Nephron (organoid): Measurements from ENCODE around the gene ATP6AP2.

Source experiments
- H3K27ac Mint-ChIP-seq, 3 experiments: 2 replicates each; pipeline ENCODE4 v1.8.0; 2020; ENCODE audit warnings: mixed read lengths in 3 of 3, mild to moderate bottlenecking in 2 of 3, moderate library complexity in 1 of 3
- H3K27me3 Mint-ChIP-seq: 2 replicates; pipeline ENCODE4 v1.8.0; 2021; ENCODE audit warnings: low read depth, mild to moderate bottlenecking, moderate library complexity, mixed read lengths
- H3K36me3 Mint-ChIP-seq: 2 replicates; pipeline ENCODE4 v1.8.0; 2020; ENCODE audit warnings: low read depth, mixed read lengths
- H3K4me1 Mint-ChIP-seq: 2 replicates; pipeline ENCODE4 v1.8.0; 2020; ENCODE audit warnings: mixed read lengths
- H3K4me3 Mint-ChIP-seq, 3 experiments: 2 replicates each; pipeline ENCODE4 v1.8.0; 2020; ENCODE audit warnings: mild to moderate bottlenecking in 3 of 3, mixed read lengths in 3 of 3, moderate library complexity in 2 of 3
- H3K9me3 Mint-ChIP-seq: 2 replicates; pipeline ENCODE4 v1.8.0; 2020; ENCODE audit warnings: mixed read lengths
- TF ChIP-seq, protein P1 (sequence below), 3 experiments: fragments of 200-600 bp; sonication (generic); IDR thresholded peaks; one replicate each; pipeline ENCODE4 v1.5.0; 2021; ENCODE audit warnings: antibody characterized with exemption in 3 of 3; ENCODE audit not compliant: unreplicated experiment in 3 of 3

The ATP6AP2 gene

DNA sequence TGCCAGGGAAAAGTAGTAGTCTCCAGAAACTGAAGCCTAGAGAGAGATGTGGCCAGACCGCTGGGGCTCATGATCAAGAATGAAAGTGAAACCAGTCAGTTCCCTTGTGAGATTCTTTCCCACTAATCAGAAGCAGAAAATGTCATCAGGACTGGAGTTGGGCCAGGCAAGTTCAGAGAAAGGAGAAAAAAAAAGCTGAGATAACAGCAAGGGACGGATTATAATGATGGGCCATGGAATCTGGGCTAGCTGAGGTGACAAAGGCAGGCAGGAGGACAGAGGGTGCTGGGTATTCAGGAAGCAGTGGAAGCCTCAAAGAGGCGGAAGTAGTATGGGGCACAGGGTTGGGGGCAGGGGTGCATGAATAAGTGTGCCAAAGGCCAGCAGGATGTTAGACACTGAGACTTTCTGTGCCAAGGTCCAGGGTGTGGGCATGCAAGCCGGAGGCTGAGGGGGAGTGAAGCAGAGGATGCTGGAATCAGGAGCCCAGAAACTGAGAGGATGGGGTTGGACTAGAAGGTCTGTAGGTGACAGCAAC, 64.1 kb downstream of the ATP6AP2 start:
- peak overlapping the region; percentile 75 to 87 (median 86) for H3K4me3 Mint-ChIP-seq
- peaks cover 13% of the 10 kb centered on the region for H3K36me3 Mint-ChIP-seq
- TF ChIP-seq, protein P1, sequence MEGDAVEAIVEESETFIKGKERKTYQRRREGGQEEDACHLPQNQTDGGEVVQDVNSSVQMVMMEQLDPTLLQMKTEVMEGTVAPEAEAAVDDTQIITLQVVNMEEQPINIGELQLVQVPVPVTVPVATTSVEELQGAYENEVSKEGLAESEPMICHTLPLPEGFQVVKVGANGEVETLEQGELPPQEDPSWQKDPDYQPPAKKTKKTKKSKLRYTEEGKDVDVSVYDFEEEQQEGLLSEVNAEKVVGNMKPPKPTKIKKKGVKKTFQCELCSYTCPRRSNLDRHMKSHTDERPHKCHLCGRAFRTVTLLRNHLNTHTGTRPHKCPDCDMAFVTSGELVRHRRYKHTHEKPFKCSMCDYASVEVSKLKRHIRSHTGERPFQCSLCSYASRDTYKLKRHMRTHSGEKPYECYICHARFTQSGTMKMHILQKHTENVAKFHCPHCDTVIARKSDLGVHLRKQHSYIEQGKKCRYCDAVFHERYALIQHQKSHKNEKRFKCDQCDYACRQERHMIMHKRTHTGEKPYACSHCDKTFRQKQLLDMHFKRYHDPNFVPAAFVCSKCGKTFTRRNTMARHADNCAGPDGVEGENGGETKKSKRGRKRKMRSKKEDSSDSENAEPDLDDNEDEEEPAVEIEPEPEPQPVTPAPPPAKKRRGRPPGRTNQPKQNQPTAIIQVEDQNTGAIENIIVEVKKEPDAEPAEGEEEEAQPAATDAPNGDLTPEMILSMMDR (IDR thresholded peaks at IDR 0.05; ENCODE audit: unreplicated experiment in 3 of 3) = no peak
- peak overlapping the region; percentile 34 to 91 (median 59) for H3K27ac Mint-ChIP-seq
- no peaks in the 10 kb centered on the region for H3K27me3 Mint-ChIP-seq
- peaks cover 3% of the 10 kb centered on the region for H3K9me3 Mint-ChIP-seq
- peaks cover 23% of the 10 kb centered on the region for H3K4me1 Mint-ChIP-seq

DNA sequence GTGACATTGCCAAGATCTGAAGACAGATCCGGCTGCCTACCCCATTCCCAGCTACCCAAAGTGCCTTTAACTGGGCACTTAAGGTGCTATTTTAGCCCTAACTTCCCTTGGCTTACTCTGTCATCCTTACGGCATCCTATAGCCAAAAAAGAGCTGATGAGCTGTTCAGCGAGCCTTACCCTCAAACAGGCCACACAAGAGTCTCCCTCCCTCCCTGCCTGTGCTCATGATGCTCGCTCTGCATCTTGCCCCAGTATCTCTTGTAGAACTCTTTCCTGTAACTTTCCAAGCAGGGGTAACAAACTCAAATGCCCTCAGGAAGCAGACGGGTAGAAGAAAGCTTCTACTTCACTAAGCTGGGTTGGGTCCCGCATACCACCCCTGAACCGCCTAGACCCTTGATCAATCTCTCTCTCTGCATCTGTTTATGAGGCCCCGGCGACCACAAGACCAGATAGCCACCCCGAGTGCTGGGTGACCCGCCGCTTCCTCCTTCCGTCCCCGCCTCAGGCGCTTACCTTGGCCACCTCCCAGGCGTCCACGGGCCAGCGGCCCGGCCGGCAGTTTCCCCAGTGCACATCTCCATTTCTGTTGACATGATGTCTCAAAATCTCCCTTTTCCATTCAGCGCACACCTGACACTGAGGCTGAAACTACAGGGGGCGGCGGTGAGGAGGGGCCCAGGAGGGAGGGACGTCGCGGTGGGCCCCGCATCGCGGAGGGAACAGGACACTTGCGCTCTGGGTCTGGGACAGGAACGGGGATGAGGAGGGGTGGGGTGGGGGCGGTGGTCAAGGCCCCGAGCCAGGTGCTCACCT, 65.9 kb downstream of the ATP6AP2 start:
- Mint-ChIP-seq H3K27ac (peak overlapping the region; percentile 76 to 89 (median 78)), H3K36me3 (peaks cover 13% of the 10 kb centered on the region), H3K4me3 (peak overlapping the region; percentile 94 to 97 (median 95))

DNA sequence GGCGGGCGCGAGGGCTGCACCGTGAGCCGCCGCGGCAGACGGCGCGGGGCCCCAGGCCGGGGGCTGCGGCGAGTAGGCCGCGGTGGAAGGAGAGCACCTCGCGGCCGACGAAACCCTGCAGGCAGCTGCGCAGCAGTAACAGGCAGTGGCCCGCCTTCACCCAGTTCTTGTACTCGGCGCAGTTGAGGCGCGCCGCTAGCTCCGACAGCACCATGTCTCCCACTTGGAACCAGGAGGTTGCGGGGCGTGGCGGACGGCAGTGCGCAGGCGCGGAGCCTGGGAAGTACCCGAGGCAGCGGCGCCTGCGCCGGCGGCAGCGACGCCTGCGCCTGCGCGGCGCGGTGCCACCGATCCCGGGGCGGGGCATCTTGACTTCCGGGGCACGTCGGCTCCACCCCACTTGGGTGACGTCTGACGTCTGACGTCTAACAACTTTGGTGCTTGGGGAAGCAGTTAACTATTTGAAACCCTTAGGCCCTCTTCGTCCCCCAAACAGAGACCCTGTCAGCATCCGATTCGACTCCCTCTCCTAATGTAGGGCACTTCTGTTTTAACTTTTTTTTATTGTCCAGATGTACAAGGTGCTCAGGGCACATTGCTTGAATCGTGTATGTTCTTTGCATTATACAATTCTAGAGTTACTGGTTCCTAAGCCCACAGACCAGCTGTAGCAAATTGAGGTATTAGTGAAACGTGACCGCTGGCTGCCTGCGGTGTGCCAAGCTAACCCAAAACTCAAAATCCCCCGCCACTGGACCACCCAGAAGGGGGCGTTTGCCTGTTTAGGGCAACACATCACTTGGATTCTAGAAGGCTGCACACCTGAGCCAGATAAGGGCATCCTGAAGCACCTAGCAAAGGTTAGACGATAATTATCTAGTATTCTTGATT, 66.8 kb downstream of the ATP6AP2 start, which contains the start of gene CXorf38:
TSS of gene CXorf38 (minus strand) at position 255 of the 891 bp plus-strand sequence. CDS start at position 214, 41 bp downstream.
- H3K4me1 Mint-ChIP-seq = peaks cover 23% of the 10 kb centered on the region
- TF ChIP-seq, protein P1 (IDR thresholded peaks at IDR 0.05; ENCODE audit: unreplicated experiment in 3 of 3) = no peak
- H3K27ac Mint-ChIP-seq = peak within 1 kb of the TSS; percentile 76 to 89 (median 86)
- no peaks in the 10 kb centered on the region for H3K27me3 Mint-ChIP-seq
- peak within 1 kb of the TSS; percentile 94 to 97 (median 95) for H3K4me3 Mint-ChIP-seq
- H3K36me3 Mint-ChIP-seq = peaks cover 6% of the 10 kb centered on the region
- H3K9me3 Mint-ChIP-seq = peaks cover 3% of the 10 kb centered on the region

More for the DNA sequence above, 65.9 kb downstream of the ATP6AP2 start:
- Mint-ChIP-seq H3K9me3 (peaks cover 3% of the 10 kb centered on the region), H3K27me3 (no peaks in the 10 kb centered on the region), H3K4me1 (peaks cover 23% of the 10 kb centered on the region)
- TF ChIP-seq, protein P1 (IDR thresholded peaks at IDR 0.05; ENCODE audit: unreplicated experiment in 3 of 3) = no peak

DNA sequence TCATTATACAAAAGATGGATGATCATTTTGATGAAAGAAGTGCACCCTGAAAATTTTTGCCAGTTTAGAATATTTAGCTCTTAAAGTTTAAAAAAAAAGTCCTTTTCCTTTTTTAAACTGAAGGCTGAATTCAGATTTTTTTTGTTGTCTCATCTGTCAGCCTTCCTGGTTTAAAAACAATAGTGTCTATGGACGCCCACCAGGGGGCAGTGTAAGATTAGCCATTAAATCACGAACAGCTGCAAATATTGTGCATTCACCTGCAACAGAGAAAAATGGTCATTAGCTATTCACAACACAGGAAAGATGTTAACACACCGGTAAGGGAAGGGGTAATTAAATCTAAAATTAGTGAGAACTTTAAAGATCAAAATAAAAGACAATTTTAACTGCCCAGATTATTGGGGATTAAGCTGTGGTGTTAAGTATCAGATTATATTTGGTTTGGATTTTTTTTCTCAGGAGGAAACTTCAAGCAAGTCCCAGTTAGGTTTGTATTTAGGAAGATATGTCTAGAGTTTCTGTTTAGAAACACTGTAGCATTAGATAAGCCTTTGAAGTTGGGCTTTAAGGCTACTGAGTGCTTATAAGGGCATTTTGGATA, 71.0 kb downstream of the ATP6AP2 start:
- Mint-ChIP-seq H3K4me3 (no peak overlapping the region), H3K36me3 (no peaks in the 10 kb centered on the region), H3K9me3 (no peaks in the 10 kb centered on the region), H3K27me3 (no peaks in the 10 kb centered on the region), H3K27ac (no peak overlapping the region), H3K4me1 (peaks cover 1% of the 10 kb centered on the region)
- TF ChIP-seq, protein P1 (IDR thresholded peaks at IDR 0.05; ENCODE audit: unreplicated experiment in 3 of 3) = peak; percentile 80 to 81 (median 80)

DNA sequence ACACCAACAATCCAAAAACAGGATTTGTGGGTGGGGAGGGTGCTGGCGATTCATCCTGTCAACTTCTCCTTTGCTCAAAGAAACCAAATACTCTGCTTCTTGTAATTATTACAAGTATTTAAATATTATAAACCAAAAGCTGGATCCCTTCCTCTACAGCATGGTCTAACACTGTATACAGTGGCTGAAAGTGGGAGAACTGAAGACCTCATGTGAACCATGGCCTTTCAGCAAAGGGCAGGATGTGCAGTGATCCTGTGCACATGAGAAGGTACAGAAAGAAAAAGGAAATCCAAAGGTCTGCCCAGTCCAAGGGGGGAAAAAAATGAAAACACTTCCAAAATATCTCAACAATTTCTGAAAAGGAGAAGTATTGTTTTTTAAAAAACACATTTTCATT, 71.9 kb downstream of the ATP6AP2 start:
- H3K27me3 Mint-ChIP-seq = no peaks in the 10 kb centered on the region
- H3K9me3 Mint-ChIP-seq = no peaks in the 10 kb centered on the region
- TF ChIP-seq, protein P1 (IDR thresholded peaks at IDR 0.05; ENCODE audit: unreplicated experiment in 3 of 3) = no peak
- peaks cover 4% of the 10 kb centered on the region for H3K36me3 Mint-ChIP-seq
- H3K27ac Mint-ChIP-seq = no peak overlapping the region
- no peak overlapping the region for H3K4me3 Mint-ChIP-seq
- H3K4me1 Mint-ChIP-seq = no peaks in the 10 kb centered on the region
